AG10803 (cell line): Measurements from ENCODE around the gene LDLRAD4.

Experiments
- DNase-seq: peaks from one replicate; pipeline ENCODE4 v3.0.0; 2010; ENCODE audit warnings: low read depth
- H3K4me3 ChIP-seq: 2 replicates; pipeline ENCODE4 v1.5.1; 2011; ENCODE audit warnings: mild to moderate bottlenecking, low read length, control low read depth
- TF ChIP-seq, protein P1 (sequence below): conservative IDR thresholded peaks from 2 replicates; pipeline ENCODE4 v1.5.1; 2011; ENCODE audit warnings: mild to moderate bottlenecking, low read length, control low read depth, inconsistent platforms

The LDLRAD4 gene

DNA sequence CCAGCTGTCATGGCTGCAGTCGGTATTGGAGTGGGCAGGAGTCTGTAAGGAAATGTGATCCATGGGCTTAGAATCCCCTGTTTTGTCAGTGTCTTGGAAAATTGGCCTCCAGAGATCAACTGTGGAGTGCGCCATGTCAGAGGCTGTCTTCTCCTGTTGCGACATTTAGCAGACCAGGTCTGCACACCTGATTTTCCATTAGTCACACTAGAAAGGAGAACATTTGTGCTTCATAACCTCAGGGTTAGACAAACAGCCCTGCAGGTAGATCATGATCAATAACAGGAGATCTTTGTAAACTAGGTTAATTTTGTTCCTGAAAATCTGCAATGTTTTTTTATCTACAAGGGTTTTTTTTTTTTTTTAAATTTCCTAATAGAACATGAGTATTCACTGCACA lies 28.0 kb downstream of the LDLRAD4 start:
- DNase-seq, result no peak
- no peak overlapping the region for H3K4me3 ChIP-seq
- TF ChIP-seq, protein P1, sequence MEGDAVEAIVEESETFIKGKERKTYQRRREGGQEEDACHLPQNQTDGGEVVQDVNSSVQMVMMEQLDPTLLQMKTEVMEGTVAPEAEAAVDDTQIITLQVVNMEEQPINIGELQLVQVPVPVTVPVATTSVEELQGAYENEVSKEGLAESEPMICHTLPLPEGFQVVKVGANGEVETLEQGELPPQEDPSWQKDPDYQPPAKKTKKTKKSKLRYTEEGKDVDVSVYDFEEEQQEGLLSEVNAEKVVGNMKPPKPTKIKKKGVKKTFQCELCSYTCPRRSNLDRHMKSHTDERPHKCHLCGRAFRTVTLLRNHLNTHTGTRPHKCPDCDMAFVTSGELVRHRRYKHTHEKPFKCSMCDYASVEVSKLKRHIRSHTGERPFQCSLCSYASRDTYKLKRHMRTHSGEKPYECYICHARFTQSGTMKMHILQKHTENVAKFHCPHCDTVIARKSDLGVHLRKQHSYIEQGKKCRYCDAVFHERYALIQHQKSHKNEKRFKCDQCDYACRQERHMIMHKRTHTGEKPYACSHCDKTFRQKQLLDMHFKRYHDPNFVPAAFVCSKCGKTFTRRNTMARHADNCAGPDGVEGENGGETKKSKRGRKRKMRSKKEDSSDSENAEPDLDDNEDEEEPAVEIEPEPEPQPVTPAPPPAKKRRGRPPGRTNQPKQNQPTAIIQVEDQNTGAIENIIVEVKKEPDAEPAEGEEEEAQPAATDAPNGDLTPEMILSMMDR, result no peak

DNA sequence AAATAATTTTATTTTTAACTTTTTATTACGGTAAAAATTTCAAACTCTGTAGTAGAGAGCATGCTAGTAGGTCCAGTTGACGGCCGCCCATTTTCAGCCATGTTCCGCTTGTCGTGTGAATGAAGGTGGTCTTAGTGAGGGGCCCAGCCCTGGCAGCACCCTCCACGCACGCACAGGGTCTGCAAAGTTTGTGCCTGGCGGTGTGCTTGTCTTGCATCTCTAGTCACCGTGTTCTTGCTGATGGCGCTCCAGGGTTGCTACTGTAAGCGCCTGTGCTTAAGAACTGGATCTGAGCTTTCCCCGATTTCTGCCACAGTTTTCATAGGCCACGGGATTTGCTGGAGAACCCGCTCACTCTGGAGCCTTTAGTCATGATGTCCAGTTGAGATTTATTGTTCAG lies 28.9 kb downstream of the LDLRAD4 start:
- no peak for DNase-seq
- TF ChIP-seq, protein P1, result no peak
- no peak overlapping the region for H3K4me3 ChIP-seq

DNA sequence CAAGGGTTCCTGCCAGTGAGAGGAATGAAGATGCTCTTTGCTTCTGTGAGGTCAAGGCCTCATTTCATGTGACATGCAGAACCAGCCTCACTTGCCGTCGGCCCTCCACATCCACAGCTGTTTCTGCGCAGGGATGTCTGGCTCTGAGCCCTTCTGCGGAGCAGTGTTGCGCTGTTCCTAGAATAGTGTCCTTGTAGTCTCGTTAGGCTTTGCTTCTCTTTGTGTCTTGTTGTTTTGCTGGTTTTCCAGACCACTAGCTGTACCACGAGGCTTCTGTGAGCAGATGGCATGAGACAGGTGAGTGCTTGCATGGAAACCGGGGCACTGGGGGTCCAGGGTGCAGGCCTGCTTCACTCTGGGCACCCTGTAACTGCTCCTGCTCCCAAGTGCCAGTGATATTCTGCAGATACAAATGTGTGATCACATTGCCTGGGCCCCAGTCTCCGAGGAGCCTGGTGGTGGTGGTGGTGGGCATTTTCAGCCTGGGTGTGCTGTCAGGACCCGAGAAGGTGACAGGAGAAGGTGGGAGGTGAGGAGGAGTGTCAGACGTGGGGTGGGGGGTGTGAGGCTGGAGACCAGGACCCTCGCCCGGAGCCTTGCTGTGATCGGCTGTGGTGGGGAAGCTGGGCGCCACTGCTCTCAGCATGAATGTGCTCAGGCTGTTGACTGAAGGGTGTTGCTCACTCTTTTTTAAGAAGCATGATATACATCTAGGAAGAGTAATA lies 34.3 kb downstream of the LDLRAD4 start:
- TF ChIP-seq, protein P1, result no peak
- no peak overlapping the region for H3K4me3 ChIP-seq
- DNase-seq, result no peak

DNA sequence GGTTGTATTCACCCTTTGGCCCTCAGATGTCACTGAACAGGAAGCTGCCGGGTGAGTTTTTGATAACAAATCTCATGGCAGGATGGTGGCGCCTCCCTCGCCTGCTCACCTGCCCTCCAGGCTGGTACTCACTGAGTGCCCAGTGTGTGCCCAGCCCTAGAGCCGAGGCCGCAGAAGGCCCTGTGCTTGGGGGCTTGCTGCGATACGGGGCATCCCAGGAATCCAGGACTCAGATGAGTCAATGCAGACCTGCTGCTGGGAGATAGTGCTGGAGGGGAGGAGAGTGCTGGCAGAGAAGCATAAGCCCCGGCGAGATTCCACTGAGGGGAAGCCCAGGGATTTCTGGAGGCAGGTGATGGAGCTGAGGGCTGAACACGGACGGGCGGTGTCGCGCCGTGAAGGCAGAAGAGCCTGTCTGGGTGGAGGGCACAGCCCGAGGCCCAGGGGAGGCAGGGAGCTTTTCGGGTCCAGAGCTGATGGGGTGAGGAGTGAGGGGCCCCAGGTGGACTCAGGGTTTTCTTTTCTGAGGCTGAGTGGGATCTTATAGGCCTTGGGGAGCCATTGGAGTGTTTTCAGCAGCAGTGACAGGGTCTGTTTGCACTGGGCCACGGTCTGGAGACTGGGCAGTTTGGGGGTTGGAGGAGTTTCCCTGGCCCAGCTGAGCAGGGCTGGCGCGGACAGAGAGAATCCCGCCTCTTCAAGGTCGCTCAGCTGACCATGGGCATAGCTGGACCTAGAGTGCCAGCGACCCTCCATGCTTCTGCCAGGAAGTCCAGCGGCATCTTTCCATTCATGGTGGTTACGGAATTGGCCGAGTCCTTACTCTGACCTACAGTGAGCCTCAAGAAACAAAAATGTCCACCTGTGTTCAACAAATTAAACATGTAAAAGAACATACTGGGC lies 35.5 kb downstream of the LDLRAD4 start:
- no peak for DNase-seq
- H3K4me3 ChIP-seq, result no peak overlapping the region

DNA sequence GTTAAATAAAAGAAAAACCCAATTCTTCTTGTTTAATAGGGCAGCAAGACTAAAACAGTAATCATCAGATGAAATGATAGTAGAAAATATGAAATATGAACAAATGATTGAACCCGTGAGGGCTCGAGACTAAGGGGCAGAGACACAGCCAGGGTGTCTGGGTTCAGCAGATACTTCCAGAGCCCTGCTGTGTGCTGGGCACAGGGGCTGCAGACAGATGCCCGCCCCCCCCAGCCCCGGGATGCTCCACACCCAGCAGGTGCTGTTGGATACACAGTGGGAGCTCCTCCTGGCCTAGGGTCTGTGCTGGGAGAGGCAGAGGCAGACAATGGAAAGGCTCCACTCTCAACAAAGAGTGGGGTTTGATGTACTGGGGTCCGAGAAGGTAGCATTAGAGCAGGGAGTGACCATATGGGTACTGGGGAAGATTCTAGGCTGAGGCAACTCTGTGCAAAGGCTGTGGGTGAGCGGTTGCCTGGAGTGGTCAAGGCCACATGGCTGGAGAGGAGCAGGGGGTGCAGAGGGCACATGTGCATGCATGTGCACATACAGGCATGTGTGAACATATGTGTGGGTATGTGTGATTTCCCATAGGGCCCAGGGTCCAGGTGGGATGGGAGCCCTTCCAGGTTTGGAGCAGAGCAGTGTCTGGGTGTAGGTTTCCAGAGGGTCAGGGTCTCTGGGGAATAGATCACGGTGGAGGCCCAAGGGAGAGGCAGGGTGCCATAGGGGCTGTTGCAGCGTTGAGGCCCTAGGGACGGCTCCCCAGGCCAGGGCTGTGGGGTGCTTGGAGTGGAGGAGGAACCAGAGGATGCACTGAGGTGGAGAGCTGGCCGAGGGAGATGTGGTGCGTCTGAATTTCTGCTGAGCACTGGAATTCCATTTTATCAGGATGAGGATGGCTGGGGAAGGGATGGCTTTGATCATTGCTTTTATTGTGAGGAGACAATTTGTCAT lies 36.7 kb downstream of the LDLRAD4 start:
- H3K4me3 ChIP-seq, result no peak overlapping the region
- TF ChIP-seq, protein P1, result no peak
- DNase-seq, result no peak

More for the DNA sequence above, 35.5 kb downstream of the LDLRAD4 start:
- TF ChIP-seq, protein P1, result no peak

DNA sequence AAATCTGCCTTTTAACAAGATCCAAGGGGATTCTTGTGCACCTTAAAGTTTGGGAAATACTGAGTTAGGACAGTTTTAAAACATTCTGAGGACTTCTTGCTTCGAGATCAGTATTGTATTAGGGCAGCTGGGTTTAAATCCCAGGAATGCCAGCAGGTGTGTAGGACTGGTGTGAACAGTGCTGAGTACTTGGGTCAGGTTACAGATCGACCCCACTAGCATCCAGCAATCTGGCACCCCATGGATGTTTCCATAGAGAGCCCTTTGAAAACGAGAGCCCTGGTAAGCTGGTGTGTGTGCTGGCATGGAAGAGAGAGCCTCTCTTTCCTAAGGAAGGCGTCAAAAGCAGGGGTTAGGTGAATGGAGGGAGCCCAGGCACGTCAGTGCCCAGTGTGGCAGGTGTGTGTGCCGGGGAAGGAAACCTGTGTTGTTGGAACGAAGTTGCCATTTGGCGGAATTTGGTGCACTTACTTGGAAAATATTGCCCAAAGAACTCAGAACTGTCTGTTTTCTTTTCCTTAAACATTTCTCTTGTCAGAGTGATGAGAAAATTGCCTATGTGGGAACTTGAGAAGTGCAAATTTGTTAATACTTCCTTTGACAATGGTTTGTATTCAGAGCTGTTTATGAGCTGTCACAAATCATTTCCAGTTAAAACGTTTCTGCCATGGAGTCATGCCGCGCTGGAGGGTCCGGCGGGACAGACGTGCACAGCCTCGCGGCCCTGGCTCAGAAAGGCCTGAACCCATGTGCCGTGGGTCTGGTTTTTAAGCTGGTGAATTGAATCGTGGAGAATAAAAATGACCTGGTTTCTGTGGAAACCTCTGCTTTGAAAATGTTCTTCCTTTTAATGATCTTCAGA lies 38.1 kb downstream of the LDLRAD4 start:
- no peak overlapping the region for H3K4me3 ChIP-seq
- no peak for DNase-seq
- TF ChIP-seq, protein P1, result no peak
